HG02885 (cell line): ENCODE measurements around the gene ZNF197.
A peak's percentile ranks its signal among the peaks of the same experiment; 100 is the strongest.
"Not testable (repeated sequence)": the region's sequence is repeated elsewhere in the genome, so short reads cannot be mapped to it uniquely, and the experiment has no call there.

Experiments
- ATAC-seq: cut with Tn5 transposase; IDR thresholded peaks from one replicate; pipeline ENCODE4 v1.9.1; 2021; ENCODE audit warnings: mild to moderate bottlenecking; ENCODE audit not compliant: unreplicated experiment, poor library complexity

ZNF197 gene

DNA sequence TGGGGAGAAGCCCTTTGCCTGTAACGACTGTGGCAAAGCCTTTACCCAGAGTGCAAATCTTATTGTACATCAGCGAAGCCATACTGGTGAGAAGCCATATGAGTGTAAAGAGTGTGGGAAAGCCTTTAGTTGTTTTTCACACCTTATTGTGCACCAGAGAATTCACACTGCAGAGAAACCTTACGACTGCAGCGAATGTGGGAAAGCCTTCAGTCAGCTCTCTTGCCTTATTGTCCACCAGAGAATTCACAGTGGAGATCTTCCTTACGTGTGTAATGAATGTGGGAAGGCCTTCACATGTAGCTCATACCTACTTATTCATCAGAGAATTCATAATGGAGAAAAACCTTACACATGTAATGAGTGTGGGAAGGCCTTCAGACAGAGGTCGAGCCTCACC is 34.6 kb downstream of the ZNF197 start:
- no peak for ATAC-seq

DNA sequence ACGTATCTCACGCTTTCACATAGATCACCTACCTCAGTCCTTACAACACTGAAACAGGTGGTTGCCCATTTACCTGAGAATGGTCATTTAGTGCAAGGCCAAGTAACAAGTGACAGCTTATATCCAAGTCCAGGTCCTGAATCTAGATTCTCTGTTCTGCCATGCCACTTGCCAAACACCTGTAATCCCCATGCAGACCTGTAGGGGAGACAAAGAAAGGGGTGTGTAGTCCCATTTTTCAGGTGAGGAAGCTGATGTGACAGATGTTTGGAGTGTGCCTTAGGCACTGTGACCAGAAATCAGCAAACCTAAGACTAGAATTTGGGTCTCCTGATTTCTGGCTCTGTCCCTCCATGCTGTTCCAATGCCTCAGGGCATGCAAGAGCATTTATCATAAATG is 36.4 kb downstream of the ZNF197 start:
- ATAC-seq: no peak

DNA sequence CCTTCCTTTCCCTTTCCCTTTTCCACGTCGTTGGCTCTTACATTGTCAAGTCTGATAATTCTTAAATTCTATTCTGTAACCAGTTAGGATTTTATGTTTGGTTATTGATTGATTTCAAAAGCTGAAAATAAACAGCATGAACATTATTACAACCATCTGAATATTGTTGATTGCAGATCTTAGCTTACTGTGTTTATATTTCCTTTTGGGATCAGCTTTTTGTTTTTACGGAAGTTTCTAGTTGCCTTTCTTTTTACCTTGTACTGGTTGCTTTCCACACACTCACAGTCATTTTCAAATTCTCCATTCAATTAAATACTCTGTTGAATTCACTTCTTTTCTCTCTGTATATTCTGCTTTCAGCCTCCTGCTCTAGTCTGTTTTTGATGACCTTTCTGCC is 40.3 kb downstream of the ZNF197 start:
- ATAC-seq: no peak

DNA sequence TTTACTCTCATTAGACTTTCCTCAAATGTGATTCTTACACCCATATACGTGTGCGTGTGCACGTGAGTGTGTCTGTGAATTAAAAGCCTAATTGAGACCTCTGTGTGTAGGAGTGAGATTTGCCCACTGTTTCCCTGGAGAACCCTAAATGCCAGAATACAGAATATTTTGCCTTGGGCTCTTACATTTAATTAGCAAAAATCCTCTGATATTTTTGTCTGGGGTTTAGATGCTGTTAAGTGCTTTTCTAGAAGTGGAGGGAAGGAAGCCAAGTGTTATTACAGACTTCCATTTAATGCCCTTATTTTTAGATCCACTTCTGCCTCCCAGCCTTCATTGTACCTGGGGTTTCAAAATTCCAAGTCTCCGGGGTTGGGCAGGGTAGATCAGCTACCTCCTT is 41.5 kb downstream of the ZNF197 start:
- ATAC-seq: no peak

DNA sequence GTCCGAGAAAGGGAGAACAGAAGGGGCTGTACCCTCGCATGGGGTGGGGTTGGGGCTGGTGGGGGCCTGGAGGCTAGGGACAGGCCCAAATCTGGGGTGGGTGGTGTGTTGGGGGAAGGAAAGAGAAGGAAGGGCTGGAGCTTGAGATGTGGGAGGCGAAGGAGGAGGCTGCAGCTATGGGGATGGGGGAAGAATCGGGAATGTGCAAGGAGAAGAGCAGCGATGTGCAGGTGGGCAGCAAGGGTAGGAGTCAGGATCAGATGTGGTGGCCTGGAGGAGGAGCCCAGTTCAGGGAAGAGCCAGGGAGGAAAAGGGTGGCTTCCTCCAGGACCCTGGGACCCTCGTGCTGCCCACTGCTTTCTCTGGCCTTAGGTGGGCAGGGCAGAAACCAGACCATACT is 44.9 kb downstream of the ZNF197 start:
- ATAC-seq: no peak

DNA sequence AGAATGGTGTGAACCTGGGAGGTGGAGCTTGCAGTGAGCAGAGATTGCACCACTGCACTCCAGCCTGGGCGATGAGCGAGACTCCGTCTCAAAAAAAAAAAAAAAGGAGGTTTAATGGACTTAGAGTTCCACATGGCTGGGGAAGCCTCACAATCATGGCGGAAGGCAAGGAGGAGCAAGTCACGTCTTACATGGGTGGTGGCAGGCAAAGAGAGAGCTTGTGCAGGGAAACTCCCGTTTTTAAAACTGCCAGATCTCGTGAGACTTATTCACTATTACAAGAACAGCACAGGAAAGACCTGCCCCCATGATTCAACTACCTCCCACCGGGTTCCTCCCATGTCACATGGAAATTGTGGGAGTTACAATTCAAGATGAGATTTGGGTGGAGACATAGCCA is 48.6 kb downstream of the ZNF197 start:
- ATAC-seq: not testable (repeated sequence)

DNA sequence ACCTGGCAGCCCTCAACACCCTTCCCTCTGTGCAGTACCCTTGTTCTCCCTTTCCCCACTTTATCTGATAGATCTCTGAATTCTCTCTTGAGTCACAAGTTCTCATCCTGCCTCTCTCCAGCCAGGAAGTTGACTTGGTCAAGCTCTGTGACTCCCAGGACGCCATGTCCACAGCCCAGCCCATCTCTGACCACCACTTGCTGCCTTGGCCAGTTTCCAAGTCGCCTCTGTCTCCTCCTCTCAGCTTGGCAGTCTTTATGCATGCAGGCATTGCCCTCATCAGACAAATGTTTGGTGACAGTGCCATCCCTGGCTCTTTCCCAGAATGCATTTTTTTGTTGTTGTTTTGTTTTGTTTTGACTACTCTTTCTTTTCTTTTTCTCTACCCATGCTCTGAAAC is 49.4 kb downstream of the ZNF197 start:
- ATAC-seq: no peak

DNA sequence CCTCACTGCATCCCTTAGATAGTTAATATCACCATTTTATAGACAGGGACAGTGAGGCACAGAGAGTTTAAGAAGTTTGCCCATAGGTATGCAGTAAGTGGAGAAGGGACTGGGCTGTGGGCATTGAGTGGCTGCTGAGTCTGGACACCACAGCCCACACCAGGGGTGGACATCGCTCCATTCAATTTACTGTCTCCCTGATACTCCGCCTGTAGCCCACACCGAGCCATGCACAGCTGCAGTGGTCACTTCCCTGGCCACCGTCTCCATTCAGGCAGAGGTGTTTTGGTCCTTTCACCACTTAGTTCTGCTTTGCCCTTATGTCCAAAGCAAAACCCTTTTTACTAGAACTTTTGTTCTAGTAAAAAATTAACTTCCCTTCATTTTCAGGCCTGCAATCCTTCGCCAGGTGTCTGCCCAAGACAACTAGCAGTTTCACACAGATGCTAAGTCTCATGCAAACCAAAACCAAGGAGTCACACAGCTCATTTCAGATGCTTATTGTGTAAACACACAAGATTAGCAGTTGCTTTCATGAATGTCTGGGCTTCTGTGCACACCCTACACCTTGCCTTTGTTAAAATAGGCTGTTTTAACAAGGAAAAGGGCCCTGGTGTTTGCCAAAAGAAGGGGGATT is 53.8 kb downstream of the ZNF197 start:
- ATAC-seq: no peak

DNA sequence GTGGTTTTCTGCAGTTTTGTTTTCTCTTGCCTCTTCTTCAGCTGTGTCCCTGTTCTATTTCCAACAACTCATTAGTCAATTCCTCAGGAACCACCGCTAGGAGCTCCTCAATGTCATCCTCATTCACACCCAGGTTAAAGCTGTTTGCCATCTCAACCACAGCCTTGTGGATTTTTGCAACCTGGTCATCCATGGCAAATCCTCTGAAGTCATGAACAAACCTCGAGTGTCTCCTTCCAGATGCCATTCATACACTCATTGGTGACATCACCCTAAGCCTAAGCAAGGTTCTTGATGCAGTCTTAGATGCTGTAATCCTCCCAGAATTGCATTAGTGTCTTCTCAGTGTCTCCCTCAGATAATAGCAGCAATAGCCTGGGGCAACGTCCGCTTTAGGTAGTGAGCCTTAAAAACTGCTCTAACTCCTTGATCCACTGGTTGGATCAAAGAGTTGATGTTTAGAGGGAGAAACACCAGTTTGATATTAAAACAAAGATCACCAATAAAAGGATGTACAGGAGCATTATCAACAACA is 56.2 kb downstream of the ZNF197 start:
- no peak for ATAC-seq

DNA sequence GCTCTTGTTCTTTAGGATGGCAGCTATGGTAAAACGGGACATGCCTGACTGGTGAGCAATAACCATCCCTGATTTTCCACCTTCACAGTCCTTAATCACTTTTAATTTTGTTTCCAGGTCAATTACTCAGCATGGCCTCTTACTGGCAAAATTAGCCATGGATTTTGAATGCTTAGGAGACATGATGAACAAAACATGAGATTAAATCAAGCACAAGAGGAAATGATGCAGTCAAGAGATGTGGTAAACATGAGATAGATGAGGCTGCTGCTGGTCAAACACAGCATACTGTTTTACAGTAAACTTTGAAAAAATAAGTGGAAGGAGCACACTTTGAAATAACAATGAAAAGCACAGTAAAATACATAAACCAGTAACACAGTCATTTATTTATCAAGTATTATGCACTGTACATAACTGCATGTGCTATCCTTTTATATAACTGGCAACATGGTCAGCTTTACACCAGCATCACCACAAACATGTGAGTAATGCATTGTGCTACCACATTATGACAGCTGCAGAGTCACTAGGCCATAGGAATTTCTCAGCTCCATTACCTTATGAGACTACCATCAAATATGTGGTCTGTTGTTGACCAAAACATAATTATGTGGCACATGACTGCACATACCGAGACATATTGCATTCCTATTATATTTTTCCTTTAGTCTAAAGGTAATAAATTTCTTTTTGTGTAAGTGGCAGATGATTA is 57.5 kb downstream of the ZNF197 start:
- no peak for ATAC-seq

DNA sequence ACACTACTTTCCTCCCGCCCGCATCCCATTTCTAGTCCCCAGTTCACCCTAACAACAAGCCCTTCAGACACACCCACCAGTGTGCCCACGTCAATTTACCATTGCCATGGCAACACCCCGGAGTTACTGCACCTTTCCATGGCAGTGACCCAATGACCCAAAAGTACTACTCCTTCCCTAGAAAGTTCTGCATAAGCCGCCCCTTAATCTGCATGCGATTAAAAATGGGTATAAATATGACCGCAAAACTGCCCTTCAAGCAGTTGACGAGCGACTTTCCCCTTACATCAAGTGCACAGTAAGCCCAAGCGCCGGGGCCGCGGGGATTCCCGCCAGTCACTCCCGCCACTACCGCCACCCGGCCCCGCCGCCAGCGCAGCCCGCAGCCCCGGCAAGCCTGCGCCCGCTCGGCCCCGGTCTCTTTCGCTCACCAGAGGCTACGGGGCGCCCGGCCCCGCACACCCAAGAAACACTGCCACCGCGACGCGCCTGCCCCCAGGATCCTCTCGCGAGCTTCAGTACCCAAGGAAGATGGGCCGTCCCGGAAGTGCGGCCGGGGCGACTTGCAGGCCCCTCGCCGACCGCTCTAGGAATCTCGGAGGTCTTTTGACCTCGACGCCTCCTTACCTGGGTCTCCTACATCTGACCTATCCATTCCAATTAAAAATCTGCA is 60.4 kb downstream of the ZNF197 start:
- ATAC-seq: peak; percentile 77

DNA sequence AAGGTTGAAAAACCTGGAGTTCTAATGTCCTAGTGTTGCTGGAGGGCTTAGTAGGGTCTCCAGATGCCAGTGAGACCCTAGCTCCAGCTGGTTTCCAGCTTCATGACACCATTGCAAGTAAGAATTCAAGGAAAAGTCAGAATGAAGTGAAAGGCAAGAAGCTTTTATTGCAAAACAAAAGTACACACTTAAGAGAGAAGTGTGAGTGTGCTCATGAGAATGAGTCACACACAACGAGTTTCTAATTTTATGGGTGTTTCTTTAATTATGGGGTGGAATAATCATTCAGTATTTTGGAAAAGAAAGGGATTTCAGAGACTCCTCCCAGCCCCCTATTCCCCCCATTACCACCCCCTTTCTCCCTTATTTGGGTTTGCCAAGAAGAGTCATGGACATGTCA is 63.1 kb downstream of the ZNF197 start:
- no peak for ATAC-seq
